NCI-H2171 (cell line): ENCODE results near the gene RASSF4.

Source experiments
- DNase-seq: peaks from one replicate; lab custom pipeline; 2025; lab: John Stamatoyannopoulos, UW

RASSF4 gene

GRCh38 chr10:44976352-44977198, 17.0 kb downstream of the RASSF4 start:
- DNase-seq = no peak

- DNase-seq = no peak
These were observed 17.9 kb downstream of the RASSF4 start for GRCh38 chr10:44977287-44978212.

GRCh38 chr10:44978213-44978569, 18.6 kb downstream of the RASSF4 start:
- no peak for DNase-seq

- DNase-seq = peak; percentile 76
These were observed 19.1 kb downstream of the RASSF4 start, which contains the start of gene DEPP1 for GRCh38 chr10:44978570-44979280. TSS of gene DEPP1 (minus strand) at chr10:44978809. CDS start at chr10:44978030, 779 bp downstream.

- no peak for DNase-seq
These were observed 19.9 kb downstream of the RASSF4 start for GRCh38 chr10:44979281-44980191.

GRCh38 chr10:44980309-44981171, 20.9 kb downstream of the RASSF4 start:
- DNase-seq = no peak

- no peak for DNase-seq
These were observed 21.8 kb downstream of the RASSF4 start for GRCh38 chr10:44981172-44982113.

- no peak for DNase-seq
These were observed 22.5 kb downstream of the RASSF4 start for GRCh38 chr10:44982114-44982460.

- no peak for DNase-seq
These were observed 22.9 kb downstream of the RASSF4 start for GRCh38 chr10:44982496-44982895.

GRCh38 chr10:44983066-44983894, 23.7 kb downstream of the RASSF4 start:
- DNase-seq = no peak

GRCh38 chr10:44983895-44984278, 24.3 kb downstream of the RASSF4 start:
- DNase-seq = no peak

GRCh38 chr10:44984671-44985101, 25.1 kb downstream of the RASSF4 start:
- no peak for DNase-seq

GRCh38 chr10:44985175-44985681, 25.6 kb downstream of the RASSF4 start:
- no peak for DNase-seq

- DNase-seq = no peak
These were observed 26.6 kb downstream of the RASSF4 start for GRCh38 chr10:44986179-44986578.

- DNase-seq = no peak
These were observed 27.1 kb downstream of the RASSF4 start for GRCh38 chr10:44986670-44987069.

- no peak for DNase-seq
These were observed 29.5 kb downstream of the RASSF4 start for GRCh38 chr10:44988957-44989585.

GRCh38 chr10:44989597-44990301, 30.1 kb downstream of the RASSF4 start:
- DNase-seq = no peak
